ENCODE measurements around the gene FGF12. TPM values are rescaled to one million over a fixed set of nuclear protein-coding genes. Genes with fewer than 3 reads are reported as not detected.

Gene FGF12
- total RNA-seq, 1 donor from 2014 or later = 6.1 TPM

DNA sequence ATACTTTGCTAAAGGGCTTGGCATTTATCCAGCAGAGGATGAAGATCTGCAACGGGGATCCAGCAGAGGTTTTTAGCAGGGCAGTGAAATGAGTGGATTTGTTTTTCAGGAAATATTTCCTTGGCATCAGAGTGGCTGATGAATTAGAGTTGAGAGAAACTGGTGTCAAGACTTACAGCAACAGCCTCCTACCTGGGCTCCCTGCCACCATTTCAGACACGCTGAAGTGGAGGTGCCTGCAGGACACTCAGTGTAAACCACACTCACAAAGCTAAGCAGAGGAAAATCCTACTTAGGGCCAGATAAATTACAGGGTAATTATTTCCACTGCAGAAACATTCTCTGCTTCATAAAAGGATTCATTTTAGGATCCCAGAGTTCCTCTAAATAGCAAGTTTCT is 519.7 kb downstream of the FGF12 start:
- Mint-ChIP-seq H3K9me3 (ENCODE audit: low read depth) (peaks cover 2% of the 10 kb centered on the region), H3K27ac (no peak overlapping the region), H3K36me3 (ENCODE audit: insufficient read depth) (no peaks in the 10 kb centered on the region), H3K27me3 (peaks cover 70% of the 10 kb centered on the region), H3K4me3 (ENCODE audit: low read depth) (no peak overlapping the region), H3K4me1 (ENCODE audit: low read depth) (no peaks in the 10 kb centered on the region)
- TF ChIP-seq, protein P1, sequence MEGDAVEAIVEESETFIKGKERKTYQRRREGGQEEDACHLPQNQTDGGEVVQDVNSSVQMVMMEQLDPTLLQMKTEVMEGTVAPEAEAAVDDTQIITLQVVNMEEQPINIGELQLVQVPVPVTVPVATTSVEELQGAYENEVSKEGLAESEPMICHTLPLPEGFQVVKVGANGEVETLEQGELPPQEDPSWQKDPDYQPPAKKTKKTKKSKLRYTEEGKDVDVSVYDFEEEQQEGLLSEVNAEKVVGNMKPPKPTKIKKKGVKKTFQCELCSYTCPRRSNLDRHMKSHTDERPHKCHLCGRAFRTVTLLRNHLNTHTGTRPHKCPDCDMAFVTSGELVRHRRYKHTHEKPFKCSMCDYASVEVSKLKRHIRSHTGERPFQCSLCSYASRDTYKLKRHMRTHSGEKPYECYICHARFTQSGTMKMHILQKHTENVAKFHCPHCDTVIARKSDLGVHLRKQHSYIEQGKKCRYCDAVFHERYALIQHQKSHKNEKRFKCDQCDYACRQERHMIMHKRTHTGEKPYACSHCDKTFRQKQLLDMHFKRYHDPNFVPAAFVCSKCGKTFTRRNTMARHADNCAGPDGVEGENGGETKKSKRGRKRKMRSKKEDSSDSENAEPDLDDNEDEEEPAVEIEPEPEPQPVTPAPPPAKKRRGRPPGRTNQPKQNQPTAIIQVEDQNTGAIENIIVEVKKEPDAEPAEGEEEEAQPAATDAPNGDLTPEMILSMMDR (IDR thresholded peaks at IDR 0.05; ENCODE audit: unreplicated experiment) = no peak
- DNase-seq (ENCODE audit: low spot score, unreplicated experiment) = no peak

DNA sequence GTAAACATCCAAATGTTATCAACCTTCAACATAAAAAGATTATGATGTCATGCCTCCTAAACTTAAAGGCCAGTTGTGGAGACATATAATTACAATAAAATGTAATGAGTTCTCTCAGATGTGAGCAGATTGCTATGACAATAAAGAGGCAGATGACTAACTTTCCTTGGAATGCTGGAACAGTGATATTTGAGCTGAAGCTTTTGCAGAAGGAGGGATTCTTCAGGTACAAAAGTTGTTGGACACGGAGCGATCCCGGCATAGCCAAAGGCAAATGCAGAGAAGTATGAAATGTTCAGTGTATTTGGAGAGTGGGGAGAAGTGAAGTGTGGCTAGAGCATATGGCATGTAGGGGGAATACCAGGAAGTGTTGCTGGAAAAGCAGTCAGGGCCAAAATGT is 520.1 kb downstream of the FGF12 start:
- peaks cover 1% of the 10 kb centered on the region for H3K4me1 Mint-ChIP-seq (ENCODE audit: low read depth)
- DNase-seq (ENCODE audit: low spot score, unreplicated experiment) = no peak
- H3K9me3 Mint-ChIP-seq (ENCODE audit: low read depth) = peaks cover 2% of the 10 kb centered on the region
- TF ChIP-seq, protein P1 (IDR thresholded peaks at IDR 0.05; ENCODE audit: unreplicated experiment) = no peak
- no peak overlapping the region for H3K27ac Mint-ChIP-seq
- H3K36me3 Mint-ChIP-seq (ENCODE audit: insufficient read depth) = no peaks in the 10 kb centered on the region
- peaks cover 70% of the 10 kb centered on the region for H3K27me3 Mint-ChIP-seq
- H3K4me3 Mint-ChIP-seq (ENCODE audit: low read depth) = no peak overlapping the region

DNA sequence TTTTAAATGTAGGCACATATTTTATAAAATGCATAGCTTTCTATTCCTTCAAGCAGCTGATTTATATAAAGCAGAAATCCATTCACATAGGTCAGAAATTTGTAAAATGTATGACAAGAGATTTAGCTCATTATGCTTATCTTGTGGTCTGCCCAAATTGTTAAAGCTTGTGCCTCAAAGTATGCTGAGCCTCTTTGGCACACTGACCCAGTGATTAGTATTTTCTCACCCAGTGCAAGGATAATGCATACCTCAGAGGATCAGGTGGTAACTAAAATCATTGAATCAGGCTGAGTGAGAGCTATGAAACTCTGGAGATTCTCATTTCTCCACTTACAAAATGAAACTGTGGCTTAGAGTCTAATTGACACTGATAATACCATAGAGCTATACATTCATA is 533.3 kb downstream of the FGF12 start:
- no peak for DNase-seq (ENCODE audit: low spot score, unreplicated experiment)
- TF ChIP-seq, protein P1 (IDR thresholded peaks at IDR 0.05; ENCODE audit: unreplicated experiment) = no peak
- Mint-ChIP-seq H3K4me3 (ENCODE audit: low read depth) (no peak overlapping the region), H3K4me1 (ENCODE audit: low read depth) (no peaks in the 10 kb centered on the region), H3K27ac (no peak overlapping the region), H3K9me3 (ENCODE audit: low read depth) (no peaks in the 10 kb centered on the region), H3K27me3 (peaks cover 47% of the 10 kb centered on the region), H3K36me3 (ENCODE audit: insufficient read depth) (no peaks in the 10 kb centered on the region)

DNA sequence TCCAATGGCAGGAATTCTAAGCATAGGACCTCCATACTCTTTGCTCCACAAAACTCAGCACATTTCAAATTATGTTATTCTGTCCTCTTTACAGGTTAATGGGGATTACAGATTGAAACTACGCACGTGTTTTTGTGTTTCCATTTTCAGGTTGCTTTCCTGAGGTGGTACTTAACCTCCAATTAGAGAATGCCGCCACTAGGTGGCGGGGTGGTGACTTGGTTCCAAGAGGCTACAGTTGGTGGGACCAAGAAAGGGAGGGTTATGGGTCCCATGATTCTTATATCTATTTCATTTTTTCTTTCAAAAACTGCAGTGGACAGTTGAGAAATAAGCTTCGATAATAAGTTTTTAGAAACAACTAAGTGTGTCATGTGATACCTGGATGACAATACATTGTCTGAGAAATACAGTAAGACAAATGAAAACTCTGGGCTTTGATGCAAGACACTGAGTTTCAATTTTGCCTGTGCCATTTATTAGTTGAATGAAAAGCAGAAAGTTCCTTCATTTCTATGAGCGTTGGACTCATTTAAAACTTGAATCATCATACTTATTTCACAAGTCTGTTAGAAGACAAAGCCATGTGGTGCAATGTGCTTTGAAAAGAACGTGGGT is 539.0 kb downstream of the FGF12 start:
- Mint-ChIP-seq H3K4me1 (ENCODE audit: low read depth) (peaks cover 1% of the 10 kb centered on the region), H3K27ac (no peak overlapping the region), H3K4me3 (ENCODE audit: low read depth) (no peak overlapping the region), H3K27me3 (peaks cover 11% of the 10 kb centered on the region), H3K36me3 (ENCODE audit: insufficient read depth) (no peaks in the 10 kb centered on the region), H3K9me3 (ENCODE audit: low read depth) (no peaks in the 10 kb centered on the region)
- peak; percentile 27 for DNase-seq (ENCODE audit: low spot score, unreplicated experiment)
- TF ChIP-seq, protein P1 (IDR thresholded peaks at IDR 0.05; ENCODE audit: unreplicated experiment) = peak; percentile 80

DNA sequence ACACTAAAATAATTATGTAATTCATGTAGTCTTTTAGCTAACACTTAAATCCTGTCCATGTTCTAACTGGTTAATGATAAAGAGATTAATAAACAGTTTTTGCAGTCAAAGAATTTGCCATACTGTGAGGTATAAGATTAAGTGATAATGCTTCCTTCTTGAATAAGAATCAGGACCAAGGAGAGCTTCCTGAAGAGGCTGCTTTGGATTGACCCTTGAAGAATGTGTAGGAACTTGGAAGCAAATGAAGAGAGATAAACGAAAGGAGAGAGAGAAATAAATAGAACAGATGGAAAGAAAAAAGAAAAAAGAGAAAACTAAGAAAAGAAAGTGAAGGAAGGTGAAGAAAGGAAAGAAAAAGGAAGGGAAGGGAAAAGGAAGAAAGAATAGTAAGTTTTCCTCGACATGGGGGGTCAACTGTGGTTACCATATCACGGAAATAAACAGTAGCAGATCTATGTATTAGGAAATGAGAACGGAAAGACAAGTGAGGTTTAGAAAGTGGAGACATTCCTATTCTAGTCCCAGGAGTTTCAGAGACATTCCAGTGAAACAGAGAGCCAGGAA is 539.8 kb downstream of the FGF12 start:
- DNase-seq (ENCODE audit: low spot score, unreplicated experiment) = no peak
- Mint-ChIP-seq H3K27ac (no peak overlapping the region), H3K9me3 (ENCODE audit: low read depth) (no peaks in the 10 kb centered on the region), H3K27me3 (peaks cover 8% of the 10 kb centered on the region), H3K4me1 (ENCODE audit: low read depth) (peaks cover 1% of the 10 kb centered on the region), H3K36me3 (ENCODE audit: insufficient read depth) (no peaks in the 10 kb centered on the region), H3K4me3 (ENCODE audit: low read depth) (no peak overlapping the region)
- TF ChIP-seq, protein P1 (IDR thresholded peaks at IDR 0.05; ENCODE audit: unreplicated experiment) = no peak

Measured in progenitor cell of endocrine pancreas (in vitro differentiated cells).